ENCODE results near the gene ZNF283.

DNA sequence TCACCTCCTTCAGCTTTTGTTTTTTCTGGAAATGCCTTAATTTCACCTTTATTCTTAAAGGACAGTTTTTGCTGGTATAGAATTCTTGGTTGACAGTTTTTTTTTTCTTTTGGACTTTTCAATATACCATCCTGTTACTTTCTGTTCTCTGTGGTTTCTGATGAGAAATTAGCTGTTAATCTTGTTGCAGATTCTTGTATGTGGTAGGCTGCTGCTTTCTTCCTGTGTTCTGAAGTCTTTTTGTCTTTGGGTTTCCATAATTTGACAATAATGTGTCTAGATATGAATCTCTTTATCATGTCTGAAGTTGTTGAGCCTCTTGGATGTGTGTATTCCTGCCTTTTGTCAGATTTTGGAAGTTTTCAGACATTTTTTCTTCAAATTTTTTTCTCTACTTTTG, 12.0 kb downstream of the ZNF283 start:
- TF ChIP-seq, protein P1, sequence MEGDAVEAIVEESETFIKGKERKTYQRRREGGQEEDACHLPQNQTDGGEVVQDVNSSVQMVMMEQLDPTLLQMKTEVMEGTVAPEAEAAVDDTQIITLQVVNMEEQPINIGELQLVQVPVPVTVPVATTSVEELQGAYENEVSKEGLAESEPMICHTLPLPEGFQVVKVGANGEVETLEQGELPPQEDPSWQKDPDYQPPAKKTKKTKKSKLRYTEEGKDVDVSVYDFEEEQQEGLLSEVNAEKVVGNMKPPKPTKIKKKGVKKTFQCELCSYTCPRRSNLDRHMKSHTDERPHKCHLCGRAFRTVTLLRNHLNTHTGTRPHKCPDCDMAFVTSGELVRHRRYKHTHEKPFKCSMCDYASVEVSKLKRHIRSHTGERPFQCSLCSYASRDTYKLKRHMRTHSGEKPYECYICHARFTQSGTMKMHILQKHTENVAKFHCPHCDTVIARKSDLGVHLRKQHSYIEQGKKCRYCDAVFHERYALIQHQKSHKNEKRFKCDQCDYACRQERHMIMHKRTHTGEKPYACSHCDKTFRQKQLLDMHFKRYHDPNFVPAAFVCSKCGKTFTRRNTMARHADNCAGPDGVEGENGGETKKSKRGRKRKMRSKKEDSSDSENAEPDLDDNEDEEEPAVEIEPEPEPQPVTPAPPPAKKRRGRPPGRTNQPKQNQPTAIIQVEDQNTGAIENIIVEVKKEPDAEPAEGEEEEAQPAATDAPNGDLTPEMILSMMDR (IDR thresholded peaks at IDR 0.05) = no peak
- no peak for TF ChIP-seq POLR2A (IDR thresholded peaks at IDR 0.05)
- TF ChIP-seq POLR2AphosphoS5 (IDR thresholded peaks at IDR 0.05) = no peak
- TF ChIP-seq EP300 (IDR thresholded peaks at IDR 0.05) = no peak

Data from sigmoid colon (tissue), 4 donors.